Prostate gland (tissue), 2 donors: ENCODE measurements around the gene CCDC73.

Experiments used
- POLR2A ChIP-seq: fragments of 450-650 bp; IDR thresholded peaks from one replicate; pipeline ENCODE4 v1.6.1; 2016; ENCODE audit warnings: antibody characterized with exemption, mild to moderate bottlenecking
- TF ChIP-seq, protein P1 (sequence below), 4 experiments: fragments of 200-600 bp in 2 of 4; fragments of 450-650 bp in 2 of 4; sonication (generic) in 2 of 4; IDR thresholded peaks; 1 replicate in 3 of 4; 2 replicates in 1 of 4; pipeline ENCODE4 v1.5.1; 2016 to 2019; ENCODE audit warnings: antibody characterized with exemption in 4 of 4, mild to moderate bottlenecking in 2 of 4, moderate library complexity in 2 of 4

DNA sequence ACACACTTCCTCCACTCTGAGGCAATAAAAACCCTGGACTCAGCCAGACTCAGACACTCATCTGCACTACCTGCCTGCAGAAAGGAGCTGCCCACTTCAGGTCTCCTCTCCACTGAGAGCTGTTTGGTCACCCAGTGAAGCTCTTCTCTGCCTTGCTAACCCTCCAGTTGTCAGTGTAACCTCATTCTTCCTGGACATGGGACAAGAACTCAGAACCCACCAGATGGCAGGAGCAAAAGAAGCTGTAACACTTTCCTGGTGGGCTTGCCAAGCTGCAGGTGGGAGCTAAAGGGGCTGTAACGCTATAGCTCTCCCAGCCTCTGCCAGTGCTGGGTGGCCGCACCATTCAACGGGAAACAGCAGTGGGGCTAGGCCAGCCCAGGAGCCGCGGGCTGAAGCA is 89.7 kb downstream of the CCDC73 start:
- no peak for TF ChIP-seq POLR2A
- TF ChIP-seq, protein P1, sequence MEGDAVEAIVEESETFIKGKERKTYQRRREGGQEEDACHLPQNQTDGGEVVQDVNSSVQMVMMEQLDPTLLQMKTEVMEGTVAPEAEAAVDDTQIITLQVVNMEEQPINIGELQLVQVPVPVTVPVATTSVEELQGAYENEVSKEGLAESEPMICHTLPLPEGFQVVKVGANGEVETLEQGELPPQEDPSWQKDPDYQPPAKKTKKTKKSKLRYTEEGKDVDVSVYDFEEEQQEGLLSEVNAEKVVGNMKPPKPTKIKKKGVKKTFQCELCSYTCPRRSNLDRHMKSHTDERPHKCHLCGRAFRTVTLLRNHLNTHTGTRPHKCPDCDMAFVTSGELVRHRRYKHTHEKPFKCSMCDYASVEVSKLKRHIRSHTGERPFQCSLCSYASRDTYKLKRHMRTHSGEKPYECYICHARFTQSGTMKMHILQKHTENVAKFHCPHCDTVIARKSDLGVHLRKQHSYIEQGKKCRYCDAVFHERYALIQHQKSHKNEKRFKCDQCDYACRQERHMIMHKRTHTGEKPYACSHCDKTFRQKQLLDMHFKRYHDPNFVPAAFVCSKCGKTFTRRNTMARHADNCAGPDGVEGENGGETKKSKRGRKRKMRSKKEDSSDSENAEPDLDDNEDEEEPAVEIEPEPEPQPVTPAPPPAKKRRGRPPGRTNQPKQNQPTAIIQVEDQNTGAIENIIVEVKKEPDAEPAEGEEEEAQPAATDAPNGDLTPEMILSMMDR (IDR thresholded peaks at IDR 0.05): no peak
